HG03378 (cell line): Measurements from ENCODE around the gene RARA.

Source experiments
- ATAC-seq: cut with Tn5 transposase; IDR thresholded peaks from one replicate; pipeline ENCODE4 v1.9.1; 2021; ENCODE audit warnings: mild to moderate bottlenecking, moderate library complexity; ENCODE audit not compliant: unreplicated experiment

Gene RARA

DNA sequence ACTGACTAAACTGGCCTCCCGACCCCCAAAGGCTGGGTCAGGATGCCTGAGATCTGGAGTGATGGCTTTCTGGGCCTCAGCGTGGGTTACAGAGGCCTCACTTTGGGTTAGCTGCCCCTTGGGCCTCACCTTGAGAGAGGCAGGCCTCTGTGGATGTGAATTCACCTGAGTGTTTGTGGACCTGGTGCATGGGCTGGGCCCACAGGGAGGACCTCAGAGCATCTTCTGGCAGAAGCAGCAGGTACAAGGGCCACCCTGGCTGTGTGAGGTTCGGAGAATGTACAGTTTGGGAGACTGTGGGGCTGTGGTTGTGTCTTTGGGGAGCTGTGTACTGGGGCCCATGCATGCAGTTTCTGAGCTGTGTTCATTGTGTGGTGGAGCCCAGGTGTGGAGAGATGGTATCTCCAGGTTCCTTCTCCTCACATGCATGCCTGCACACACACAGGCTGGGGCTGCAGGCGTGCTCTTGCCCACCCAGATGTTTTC, 18.3 kb downstream of the RARA start:
- no peak for ATAC-seq

- ATAC-seq: no peak
These were observed 18.9 kb downstream of the RARA start for GRCh38 chr17:40327735-40328385.

GRCh38 chr17:40328386-40328766, 19.4 kb downstream of the RARA start:
- no peak for ATAC-seq

- ATAC-seq: no peak
These were observed 21.1 kb downstream of the RARA start for GRCh38 chr17:40329839-40330794.

DNA sequence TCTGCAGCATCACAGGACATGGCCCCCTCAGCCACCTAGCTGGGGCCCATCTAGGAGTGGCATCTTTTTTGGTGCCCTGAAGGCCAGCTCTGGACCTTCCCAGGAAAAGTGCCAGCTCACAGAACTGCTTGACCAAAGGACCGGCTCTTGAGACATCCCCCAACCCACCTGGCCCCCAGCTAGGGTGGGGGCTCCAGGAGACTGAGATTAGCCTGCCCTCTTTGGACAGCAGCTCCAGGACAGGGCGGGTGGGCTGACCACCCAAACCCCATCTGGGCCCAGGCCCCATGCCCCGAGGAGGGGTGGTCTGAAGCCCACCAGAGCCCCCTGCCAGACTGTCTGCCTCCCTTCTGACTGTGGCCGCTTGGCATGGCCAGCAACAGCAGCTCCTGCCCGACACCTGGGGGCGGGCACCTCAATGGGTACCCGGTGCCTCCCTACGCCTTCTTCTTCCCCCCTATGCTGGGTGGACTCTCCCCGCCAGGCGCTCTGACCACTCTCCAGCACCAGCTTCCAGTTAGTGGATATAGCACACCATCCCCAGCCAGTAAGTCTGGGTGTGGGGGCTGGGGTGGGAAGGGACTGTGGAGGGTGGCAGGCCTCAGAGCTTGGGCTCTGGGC, 22.0 kb downstream of the RARA start:
- no peak for ATAC-seq

- no peak for ATAC-seq
These were observed 23.0 kb downstream of the RARA start for GRCh38 chr17:40331743-40332641.

- no peak for ATAC-seq
These were observed 24.9 kb downstream of the RARA start for GRCh38 chr17:40333781-40334448.

- ATAC-seq: no peak
These were observed 26.6 kb downstream of the RARA start for GRCh38 chr17:40335620-40336019.

DNA sequence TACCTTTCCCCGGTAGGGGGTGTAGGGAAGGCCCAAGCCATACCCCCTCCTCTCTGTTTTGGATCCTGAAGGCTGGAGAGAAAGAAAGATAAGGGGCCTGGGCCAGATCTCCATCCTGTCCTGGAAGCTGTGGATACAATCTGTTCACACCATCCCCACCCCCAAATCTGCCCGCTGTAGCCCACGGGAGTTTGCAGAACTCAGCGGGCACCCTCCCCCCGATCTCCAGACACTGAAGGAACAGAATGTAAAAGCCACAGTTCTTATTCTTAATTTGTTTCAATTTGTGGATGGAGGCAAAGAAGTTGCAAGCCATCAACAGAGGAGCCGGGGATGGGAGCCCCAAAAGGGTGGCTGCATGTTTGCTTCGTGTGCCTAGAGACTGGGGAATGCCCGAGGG, 28.4 kb downstream of the RARA start:
- ATAC-seq: no peak

DNA sequence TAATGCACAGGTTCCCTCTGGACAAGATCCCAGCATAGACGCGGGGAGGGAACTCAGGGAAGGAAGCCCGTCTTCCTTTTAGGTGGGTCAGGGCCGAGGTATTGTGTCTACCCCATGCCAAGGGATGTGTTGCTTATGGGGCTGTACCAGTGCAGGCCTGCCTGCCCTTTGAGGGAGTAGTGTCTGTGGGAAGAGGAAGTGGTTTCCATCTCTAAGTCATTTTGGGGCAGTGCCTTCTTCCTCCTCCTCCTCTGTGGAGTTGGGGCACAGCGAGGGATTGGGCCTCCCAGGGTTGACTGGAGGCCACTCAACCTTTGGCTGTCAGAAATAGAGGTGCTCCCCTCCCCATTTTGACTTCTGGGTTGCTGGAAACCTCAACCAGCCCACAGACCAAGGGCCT, 29.1 kb downstream of the RARA start:
- no peak for ATAC-seq

DNA sequence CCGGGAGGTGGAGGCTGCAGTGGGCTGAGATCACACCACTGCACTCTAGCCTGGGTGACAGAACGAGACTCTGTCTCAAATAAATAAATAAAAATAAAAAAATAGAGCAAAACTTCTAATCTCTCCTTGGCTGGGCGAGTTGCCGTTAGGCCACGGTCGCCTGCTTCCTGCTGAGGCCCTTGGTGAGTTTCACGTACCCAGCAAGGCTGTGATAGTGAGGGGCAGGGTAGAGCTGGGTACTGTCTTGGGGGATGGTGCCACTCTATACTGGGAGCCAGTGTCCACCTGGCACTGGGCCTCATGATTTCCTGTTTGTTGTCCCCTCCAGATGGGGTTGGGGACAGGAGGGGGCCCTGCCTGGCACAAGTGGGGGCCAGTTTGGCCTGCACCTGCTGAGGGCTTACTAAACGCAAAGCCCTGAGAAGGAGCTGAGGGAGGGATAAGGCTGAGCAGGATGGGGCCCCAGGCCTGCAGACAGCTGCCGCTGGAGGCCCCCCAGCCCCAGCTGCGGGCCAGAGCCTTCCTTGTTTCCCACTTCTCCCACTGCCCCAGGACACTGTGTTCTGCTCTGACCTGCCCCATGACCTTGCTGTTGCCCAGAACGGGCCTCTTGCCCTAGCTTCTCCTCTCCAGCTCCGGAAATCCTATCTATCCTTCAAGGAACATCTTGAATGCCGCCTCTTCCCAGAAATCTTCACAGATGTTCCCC, 30.1 kb downstream of the RARA start:
- ATAC-seq: no peak

DNA sequence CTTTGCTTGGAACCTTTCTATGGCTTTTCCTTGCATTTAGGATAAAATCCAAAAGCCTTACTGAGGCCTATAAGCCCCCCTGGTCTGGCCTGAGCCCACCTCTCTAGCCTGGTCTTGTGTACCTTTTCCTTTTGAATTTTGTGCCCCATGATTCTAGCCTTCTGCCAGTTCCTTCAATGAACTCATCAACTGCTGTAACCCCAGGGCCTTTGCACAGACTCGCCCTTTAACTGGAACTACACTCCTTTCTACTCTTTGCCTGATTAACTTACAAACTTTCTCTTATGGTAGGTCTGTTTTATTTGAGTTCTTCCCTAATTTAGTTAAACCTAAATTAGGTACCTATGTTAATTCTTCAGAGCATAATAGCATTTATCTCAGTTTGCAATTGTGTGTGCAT, 31.3 kb downstream of the RARA start:
- no peak for ATAC-seq

DNA sequence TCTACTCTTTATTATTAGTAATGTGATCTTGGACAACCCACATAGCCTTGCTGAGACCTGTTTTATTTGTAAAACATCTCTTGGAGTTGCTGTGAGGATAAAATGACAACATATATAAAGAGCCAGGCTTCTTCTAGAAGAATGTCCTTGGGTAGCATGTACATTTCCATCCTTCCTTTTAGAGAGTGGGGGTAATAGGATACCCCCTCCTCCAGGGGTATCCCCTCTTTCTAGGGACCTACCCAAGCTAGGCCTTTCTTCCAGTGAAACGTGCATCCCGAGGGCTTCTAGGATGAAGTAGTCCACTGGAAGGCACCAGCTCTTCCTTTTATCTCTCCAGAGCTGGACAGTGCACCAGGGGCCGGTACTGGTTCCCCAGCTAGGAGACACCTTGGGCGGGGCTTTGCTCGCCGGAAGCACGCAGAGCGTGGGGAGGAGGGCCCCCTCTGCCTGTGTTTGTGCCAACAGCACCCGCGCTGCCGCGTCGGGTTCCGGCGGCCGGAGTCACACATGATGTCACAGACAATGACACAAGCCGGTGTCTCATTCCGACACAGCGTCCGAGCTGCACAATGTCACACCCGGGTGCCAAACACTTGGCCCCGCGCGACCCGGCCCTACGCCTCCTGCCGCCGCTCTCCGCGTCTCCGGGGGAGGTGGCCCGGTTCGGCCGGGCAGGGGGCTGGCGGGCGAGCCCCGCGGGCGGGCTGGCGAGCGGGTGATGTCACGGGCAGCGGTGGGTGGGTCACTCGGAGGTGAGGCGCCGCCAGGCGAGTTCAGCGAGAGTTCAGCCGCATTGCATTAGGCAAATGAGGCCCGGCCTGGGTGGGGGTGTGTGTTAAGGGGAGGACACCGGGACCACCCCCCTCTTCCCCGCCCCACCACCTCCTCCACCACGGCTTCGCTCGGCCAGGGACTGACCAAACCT, 32.2 kb downstream of the RARA start:
- ATAC-seq: peak; percentile 62

- ATAC-seq: no peak
These were observed 33.0 kb downstream of the RARA start for GRCh38 chr17:40341808-40342503.

- no peak for ATAC-seq
These were observed 33.7 kb downstream of the RARA start for GRCh38 chr17:40342504-40343218.

DNA sequence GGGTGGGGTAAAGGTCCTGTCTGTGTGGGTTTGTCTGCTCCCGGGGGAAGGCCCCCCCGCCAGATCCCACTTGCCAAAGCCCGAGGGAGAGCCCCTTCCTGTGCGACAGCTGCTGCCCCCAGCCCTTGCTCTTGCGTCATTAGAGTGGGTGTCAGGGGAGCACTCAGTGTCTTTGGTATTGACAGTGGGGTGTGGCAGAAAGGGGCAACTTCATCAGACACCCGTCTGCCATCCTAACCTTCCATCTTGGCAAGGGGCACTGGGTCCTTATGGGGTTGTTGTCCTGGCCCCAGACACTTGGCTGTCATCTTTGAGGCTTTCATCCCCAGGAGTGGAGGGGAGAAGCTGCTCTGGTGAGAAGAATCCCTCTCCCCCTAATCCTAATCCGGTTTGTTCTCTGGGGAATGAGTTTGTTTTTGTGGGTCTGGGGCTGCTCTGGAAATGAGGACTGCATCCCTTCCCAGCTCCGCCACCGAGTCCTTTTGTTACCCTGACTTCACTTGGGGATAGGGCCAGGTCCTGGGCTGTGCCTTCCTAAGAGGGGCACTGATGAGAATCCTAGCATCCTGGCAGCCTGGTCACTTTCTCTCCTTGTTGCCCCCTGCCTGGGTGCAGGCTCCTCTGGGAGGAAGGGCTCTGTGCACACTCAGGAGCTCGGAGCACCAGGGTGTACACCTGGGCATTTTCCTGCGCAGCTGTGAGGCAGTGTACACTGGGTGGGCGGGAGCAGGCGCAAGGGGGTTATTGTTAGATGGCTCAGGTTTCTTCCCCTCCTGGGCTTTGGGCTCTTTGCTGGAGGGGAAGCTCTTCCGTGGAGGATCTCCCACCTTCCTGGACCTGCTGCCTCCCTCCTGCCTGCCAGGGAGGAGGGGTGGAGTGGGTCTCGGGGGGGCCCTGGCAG, 34.5 kb downstream of the RARA start:
- ATAC-seq: no peak
